Activated naive CD8-positive, alpha-beta T cell (primary cell): ENCODE results near the gene LIMK1.
"Not testable (repeated sequence)": the region's sequence is repeated elsewhere in the genome, so short reads cannot be mapped to it uniquely, and the experiment has no call there.

ENCODE experiments used
- H3K27ac Mint-ChIP-seq: one replicate; pipeline ENCODE4 v1.8.0; 2021; ENCODE audit warnings: mixed read lengths
- H3K27me3 Mint-ChIP-seq: one replicate; pipeline ENCODE4 v1.8.0; 2021; ENCODE audit warnings: mixed read lengths
- H3K36me3 Mint-ChIP-seq: one replicate; pipeline ENCODE4 v1.8.0; 2021; ENCODE audit warnings: mixed read lengths
- H3K4me1 Mint-ChIP-seq: one replicate; pipeline ENCODE4 v1.8.0; 2021; ENCODE audit warnings: low read depth, mixed read lengths
- H3K4me3 Mint-ChIP-seq: one replicate; pipeline ENCODE4 v1.8.0; 2021; ENCODE audit warnings: mild to moderate bottlenecking, mixed read lengths
- H3K9me3 Mint-ChIP-seq: one replicate; pipeline ENCODE4 v1.8.0; 2021; ENCODE audit warnings: low read depth, mixed read lengths

LIMK1 gene

DNA sequence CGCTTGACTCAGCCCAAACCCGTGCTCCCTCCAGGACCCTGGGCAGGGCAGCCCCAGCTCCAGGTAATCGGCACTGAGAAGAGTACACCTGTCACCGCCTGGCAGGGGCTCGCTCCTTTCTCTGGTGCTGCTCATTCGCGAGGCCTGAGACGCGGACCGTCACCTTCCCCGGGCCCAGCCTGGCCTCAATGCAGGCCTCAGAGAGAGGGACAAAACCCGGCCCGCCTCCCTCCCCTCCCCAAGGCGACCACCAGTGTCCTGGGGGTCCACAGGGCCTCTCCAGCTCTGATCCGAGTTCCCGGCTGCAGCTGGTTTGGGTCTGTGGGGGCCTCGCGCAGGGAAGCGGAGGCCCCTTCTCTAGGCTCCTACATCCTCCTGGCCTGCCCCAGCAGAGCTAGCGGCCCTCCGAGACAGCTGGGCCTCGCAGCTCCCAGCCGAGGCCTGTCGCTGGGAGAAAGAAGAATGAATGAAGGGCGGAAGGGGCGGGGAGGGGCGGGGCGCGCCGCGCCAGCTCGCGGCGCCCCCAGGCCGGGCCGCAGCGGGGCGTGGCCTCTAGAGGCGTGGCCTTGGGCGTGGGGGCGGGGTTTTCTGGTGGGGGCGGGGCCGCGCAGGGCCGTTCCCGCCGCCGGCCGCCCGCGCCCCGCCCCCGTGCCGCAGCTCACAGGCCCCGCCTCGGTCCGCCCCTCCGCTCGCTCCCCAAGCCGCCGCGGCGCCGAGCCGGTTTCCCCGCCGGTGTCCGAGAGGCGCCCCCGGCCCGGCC is at the start of gene LIMK1:
Gene LIMK1 (plus strand): TSS at position 688 of the 760 bp plus-strand sequence. CDS start 187 bp downstream, outside the sequence.
- peaks cover 12% of the 10 kb centered on the region for H3K4me1 Mint-ChIP-seq
- H3K27ac Mint-ChIP-seq = peak within 1 kb of the TSS; percentile 79
- H3K4me3 Mint-ChIP-seq = peak within 1 kb of the TSS; percentile 87
- H3K9me3 Mint-ChIP-seq = no peaks in the 10 kb centered on the region
- peaks cover 4% of the 10 kb centered on the region for H3K36me3 Mint-ChIP-seq
- H3K27me3 Mint-ChIP-seq = no peaks in the 10 kb centered on the region

DNA sequence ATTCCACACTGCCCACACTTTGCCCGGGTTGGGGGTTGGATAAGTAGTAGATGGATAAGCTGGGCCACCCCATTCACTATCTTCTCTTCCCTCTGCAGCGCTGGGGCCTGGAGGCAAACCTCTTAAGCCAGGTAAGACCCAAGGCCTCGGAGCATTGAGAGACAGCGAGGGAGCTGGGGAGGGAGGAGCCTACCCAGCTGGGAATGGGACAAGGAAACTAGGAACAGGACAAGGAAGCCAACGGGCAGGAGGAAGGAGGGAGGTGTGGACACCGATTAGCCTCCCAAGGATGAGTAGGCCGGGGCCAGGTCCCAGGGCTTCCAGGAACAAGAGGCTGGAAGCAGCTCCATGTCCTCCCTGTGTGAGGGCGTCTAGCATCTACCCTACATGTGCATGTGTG is 46.0 kb upstream of the LIMK1 start:
- H3K4me1 Mint-ChIP-seq = no peaks in the 10 kb centered on the region
- no peak overlapping the region for H3K27ac Mint-ChIP-seq
- H3K9me3 Mint-ChIP-seq = no peaks in the 10 kb centered on the region
- H3K36me3 Mint-ChIP-seq = no peaks in the 10 kb centered on the region
- H3K27me3 Mint-ChIP-seq = no peaks in the 10 kb centered on the region
- H3K4me3 Mint-ChIP-seq = no peak overlapping the region

DNA sequence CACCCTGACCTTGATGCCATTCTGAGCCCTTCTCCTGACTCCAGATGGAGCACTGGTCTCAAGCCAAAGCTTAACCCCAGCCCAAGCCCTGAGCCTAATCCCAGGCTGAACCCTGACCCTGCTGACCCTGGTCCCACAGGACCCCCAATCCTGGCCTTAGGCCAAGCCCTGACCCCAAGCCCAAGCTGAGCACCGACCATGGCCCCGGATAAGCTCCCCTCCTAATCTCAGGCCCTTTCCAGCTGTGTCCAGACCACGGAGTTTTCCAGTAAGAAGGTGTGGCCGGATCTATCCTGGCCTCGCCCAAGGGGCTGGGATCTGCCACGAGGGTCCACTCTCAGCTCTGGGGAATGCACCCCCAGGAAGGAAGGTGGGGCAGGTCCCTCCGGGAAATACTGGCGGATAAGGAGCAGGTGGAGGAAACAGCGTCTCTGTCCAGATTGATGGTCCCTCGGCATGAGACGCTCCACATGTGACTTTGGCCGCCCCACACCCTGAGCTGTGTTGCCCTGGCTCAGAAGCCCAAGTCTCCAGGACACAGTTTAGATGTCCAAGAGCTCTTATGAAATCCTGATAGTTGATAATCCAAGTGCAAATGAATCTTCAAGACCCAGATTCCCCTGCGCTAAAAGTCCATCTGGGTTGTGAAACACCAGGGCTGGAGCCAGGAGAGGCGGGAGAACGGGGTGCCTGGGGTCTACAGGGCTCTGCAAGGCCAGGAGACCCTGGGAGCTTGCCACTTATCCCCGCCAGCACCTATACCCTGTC is 45.2 kb upstream of the LIMK1 start:
- no peaks in the 10 kb centered on the region for H3K4me1 Mint-ChIP-seq
- no peak overlapping the region for H3K27ac Mint-ChIP-seq
- H3K9me3 Mint-ChIP-seq = no peaks in the 10 kb centered on the region
- H3K36me3 Mint-ChIP-seq = no peaks in the 10 kb centered on the region
- no peaks in the 10 kb centered on the region for H3K27me3 Mint-ChIP-seq
- H3K4me3 Mint-ChIP-seq = no peak overlapping the region

DNA sequence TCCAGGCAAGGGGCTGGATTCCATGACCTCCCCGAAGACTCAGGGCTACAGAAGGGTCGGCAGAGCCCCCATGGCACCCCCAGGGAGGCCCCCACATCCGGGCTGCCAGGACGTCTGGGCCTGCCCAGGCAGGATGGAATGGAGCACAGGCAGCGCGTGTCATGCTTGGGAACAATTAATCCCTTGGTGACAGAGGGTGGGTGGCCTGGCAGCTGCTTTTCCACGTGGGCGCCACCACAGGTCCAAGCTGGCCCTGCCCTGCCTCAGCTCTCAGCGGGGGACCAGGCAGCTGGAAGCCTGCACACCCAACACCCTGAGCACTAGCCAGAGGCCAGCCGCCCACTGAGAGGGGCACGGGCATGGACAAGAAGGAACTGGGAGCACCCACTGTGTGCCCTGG is 44.3 kb upstream of the LIMK1 start:
- H3K27me3 Mint-ChIP-seq = no peaks in the 10 kb centered on the region
- H3K9me3 Mint-ChIP-seq = no peaks in the 10 kb centered on the region
- H3K4me1 Mint-ChIP-seq = no peaks in the 10 kb centered on the region
- no peak overlapping the region for H3K27ac Mint-ChIP-seq
- no peak overlapping the region for H3K4me3 Mint-ChIP-seq
- H3K36me3 Mint-ChIP-seq = no peaks in the 10 kb centered on the region

DNA sequence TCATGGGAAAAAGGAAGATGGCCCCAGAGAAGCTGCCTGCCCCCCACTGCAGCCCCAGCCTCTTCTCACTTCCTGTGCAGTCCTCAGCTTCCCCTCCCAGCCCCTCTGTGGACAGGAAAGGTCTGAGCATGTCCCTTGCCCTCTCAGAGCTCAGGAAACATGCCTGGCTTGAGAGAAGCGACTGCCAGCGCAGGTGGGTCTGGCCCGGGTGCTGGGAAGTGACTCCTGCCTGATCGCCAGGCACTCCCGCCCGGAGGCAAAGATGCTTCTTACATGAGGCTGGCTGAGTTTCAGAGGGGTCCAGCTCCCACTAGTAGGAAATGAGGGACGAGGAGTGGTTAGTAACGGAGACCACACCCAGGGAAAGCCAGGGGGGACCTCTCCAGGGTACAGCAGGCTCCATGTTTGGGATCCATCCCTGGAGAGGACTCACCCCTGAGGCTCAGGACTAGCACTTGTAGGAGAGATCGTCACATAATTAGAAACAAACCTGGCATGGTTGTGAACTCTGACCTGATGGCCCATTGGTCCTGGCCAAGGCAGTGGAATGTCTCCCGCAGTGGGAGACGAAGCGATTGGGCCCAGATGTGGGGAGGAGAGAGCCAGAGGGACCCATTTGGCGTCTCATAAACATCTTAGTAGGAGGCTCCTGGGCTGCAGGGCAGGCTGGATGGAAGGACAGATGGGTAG is 43.4 kb upstream of the LIMK1 start:
- no peaks in the 10 kb centered on the region for H3K9me3 Mint-ChIP-seq
- no peak overlapping the region for H3K4me3 Mint-ChIP-seq
- H3K27me3 Mint-ChIP-seq = no peaks in the 10 kb centered on the region
- H3K27ac Mint-ChIP-seq = no peak overlapping the region
- no peaks in the 10 kb centered on the region for H3K36me3 Mint-ChIP-seq
- no peaks in the 10 kb centered on the region for H3K4me1 Mint-ChIP-seq

DNA sequence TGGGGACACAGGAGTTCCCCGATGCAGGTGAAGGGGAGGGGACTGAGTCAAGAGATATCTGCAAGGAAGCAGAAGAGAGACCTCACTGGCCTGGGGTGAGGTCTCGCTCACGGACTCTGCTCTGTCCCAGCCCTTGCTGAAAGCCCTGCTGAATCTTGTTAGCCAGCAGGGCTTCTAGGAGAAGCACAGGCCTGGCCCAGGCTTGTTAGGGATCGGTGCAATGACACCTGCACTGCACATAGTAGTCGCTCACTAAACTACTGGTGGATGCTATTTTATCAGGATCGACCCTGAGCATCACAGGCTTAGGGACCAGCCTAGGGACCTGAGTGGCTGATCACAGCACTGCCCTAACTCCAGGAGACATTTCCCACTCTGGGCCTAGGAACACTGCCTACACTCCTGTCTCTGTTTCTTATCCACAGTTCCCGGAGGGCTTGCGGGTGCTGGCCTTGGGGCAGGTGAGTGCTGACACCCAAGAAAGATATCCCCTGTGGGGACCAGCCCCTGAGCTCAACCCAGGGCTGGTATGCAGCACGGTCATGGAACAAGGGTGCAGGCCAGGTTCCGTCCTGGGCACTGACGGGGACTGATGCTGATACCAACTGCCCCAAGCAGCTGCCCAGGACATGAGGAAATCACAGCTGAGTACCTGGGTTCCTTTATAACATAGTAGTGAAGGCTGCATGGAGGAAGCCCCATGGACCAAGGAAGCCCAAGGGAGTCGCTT is 42.6 kb upstream of the LIMK1 start:
- Mint-ChIP-seq H3K27ac (no peak overlapping the region), H3K36me3 (no peaks in the 10 kb centered on the region), H3K27me3 (no peaks in the 10 kb centered on the region), H3K4me1 (no peaks in the 10 kb centered on the region), H3K9me3 (no peaks in the 10 kb centered on the region), H3K4me3 (no peak overlapping the region)

DNA sequence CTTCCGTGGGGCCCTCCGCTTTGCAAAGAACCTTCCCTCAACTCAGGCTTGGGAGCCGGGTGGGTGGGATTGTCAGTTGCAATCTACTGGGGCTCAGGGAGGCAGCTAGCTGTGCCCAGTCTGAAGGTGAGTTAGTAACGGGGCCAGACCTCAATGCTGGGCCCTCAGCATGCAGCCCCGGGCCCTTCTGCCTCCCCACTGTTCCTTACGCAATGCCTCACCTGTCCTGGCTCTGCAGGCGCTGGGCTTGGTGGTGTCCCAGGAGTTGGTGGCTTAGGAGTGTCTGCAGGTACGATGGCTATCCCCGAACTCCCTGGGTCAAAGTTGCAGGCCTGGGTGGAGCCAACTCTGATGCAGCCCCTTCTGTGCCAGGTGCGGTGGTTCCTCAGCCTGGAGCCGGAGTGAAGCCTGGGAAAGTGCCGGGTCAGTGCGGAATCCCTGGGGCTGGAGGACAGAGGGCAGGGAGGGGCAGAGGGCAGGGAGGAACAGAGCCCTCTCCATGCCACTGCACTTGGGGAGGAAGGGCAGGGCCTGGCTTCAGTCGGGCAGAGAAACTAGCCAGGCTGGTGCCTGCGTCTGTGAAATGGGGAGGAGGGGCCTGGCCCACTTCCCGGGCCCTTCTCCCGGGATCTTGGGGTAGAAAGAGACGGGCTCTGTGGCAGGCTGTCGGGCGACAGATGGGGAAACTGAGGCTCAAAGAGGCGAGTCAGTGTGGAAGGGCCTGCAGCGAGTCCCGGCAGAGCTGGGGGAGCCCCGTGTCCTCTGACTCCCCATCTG is 40.7 kb upstream of the LIMK1 start:
- Mint-ChIP-seq H3K9me3 (no peaks in the 10 kb centered on the region), H3K4me3 (no peak overlapping the region), H3K27me3 (no peaks in the 10 kb centered on the region), H3K4me1 (no peaks in the 10 kb centered on the region), H3K36me3 (no peaks in the 10 kb centered on the region), H3K27ac (no peak overlapping the region)

DNA sequence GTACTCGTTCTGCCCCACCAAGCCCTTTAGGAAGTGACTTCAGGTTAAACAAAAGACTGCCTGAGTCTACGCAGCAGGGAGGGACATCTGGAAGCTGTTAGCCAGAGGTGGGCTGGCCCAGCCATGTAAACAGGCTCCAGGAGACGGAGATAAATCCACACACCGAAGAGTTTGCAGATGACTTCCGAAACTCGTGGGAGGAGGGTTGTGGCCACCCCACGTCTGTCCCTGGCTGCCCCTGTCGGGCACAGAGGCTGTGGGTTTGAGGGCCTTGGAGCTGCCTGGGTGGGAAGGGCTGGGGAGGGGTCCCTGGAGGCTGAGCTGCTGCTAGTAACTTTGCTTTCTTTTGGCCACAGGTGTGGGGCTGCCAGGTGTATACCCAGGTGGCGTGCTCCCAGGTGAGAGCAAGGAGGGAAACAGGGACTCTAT is 40.1 kb upstream of the LIMK1 start:
- H3K36me3 Mint-ChIP-seq = no peaks in the 10 kb centered on the region
- H3K4me1 Mint-ChIP-seq = no peaks in the 10 kb centered on the region
- no peak overlapping the region for H3K4me3 Mint-ChIP-seq
- H3K27ac Mint-ChIP-seq = no peak overlapping the region
- no peaks in the 10 kb centered on the region for H3K9me3 Mint-ChIP-seq
- H3K27me3 Mint-ChIP-seq = no peaks in the 10 kb centered on the region

DNA sequence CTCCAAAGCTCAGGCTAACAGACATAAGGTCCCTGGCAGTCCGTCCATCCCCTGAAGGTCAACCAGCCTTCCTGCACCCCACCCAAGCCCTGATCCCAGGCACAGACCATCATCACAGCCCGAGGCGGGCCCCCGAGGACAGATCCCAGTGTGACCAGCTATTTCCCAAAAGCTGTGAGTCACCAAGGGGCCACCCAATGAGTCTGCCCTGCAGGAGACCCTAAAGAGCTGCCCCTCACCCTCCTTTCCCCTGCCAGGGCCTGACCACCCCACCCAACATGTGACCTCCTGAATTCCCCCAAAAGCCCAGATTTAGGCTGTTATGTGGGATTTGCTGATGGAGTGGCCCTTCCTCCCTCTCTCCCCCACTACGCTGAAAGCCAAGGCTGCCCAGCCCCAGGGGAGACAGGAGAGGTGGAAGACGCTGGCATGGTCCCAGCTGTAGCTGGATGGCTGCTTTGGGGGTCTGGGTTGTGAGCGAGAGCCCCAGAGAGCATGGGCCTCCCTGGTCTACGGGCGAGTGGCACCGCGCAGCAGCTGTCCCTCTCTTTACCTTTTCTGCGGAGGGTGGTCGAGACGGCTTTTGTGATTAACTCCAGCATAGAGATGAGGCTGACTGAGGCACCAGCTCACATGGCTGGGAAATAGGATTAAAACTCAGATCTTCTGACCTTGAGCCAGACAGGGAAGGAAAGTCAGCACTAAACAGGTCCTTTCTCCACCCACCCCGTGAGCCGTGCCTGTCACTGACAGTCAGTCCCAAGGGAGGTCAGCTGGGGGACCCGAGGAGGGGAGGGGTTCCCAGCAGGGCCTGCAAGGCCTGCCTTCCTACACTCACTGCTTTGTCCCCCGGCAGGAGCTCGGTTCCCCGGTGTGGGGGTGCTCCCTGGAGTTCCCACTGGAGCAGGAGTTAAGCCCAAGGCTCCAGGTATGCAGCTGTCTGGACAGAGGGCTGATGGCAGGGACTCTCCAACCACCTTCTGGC is 38.9 kb upstream of the LIMK1 start:
- H3K9me3 Mint-ChIP-seq = no peaks in the 10 kb centered on the region
- no peak overlapping the region for H3K4me3 Mint-ChIP-seq
- H3K36me3 Mint-ChIP-seq = no peaks in the 10 kb centered on the region
- H3K4me1 Mint-ChIP-seq = no peaks in the 10 kb centered on the region
- no peak overlapping the region for H3K27ac Mint-ChIP-seq
- H3K27me3 Mint-ChIP-seq = no peaks in the 10 kb centered on the region

DNA sequence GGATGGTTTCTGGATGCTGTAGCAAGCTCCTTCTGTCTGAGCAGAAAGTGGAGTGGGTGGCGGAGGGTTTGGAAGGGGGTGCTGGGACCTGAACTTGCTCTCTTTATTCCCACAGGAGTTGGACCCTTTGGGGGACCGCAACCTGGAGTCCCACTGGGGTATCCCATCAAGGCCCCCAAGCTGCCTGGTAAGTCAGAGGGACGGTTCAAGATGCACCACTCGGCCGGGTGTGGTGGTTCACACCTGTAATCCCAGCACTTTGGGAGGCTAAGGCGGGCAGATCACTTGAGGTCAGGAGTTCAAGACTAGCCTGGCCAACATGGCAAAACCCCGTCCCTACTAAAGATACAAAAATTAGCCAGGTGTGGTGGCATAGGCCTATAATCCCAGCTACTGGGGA is 37.0 kb upstream of the LIMK1 start:
- H3K36me3 Mint-ChIP-seq, H3K9me3 Mint-ChIP-seq, H3K4me1 Mint-ChIP-seq, H3K27ac Mint-ChIP-seq, H3K4me3 Mint-ChIP-seq, H3K27me3 Mint-ChIP-seq: not testable (repeated sequence)

DNA sequence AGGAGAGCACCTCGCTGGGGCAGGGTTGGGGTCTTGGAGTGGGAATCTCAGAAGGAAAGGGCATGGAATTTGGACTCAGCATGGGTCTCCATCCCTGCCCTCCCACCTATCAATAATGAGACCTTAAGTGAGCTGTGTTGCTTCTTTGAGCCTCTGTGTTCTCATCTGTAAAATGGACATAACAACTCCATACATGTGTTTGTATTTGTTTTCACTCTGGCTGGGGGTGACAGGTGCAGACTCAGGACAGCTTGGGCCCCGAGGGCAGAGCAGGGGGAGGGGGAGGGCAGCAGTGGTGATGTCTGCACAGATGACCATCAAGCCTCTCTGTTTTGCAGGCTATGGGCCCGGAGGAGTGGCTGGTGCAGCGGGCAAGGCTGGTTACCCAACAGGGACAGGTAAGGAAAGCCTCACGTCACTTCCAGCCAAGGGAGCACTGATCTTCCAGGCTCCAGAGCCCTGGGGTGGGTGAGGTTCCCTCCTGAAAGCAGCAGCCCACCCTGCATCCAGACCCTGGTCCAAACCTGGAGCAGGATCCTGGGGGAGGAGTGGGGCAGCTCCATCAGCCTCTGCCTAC is 35.7 kb upstream of the LIMK1 start:
- no peak overlapping the region for H3K4me3 Mint-ChIP-seq
- no peaks in the 10 kb centered on the region for H3K4me1 Mint-ChIP-seq
- no peaks in the 10 kb centered on the region for H3K9me3 Mint-ChIP-seq
- no peaks in the 10 kb centered on the region for H3K27me3 Mint-ChIP-seq
- H3K36me3 Mint-ChIP-seq = no peaks in the 10 kb centered on the region
- H3K27ac Mint-ChIP-seq = no peak overlapping the region

DNA sequence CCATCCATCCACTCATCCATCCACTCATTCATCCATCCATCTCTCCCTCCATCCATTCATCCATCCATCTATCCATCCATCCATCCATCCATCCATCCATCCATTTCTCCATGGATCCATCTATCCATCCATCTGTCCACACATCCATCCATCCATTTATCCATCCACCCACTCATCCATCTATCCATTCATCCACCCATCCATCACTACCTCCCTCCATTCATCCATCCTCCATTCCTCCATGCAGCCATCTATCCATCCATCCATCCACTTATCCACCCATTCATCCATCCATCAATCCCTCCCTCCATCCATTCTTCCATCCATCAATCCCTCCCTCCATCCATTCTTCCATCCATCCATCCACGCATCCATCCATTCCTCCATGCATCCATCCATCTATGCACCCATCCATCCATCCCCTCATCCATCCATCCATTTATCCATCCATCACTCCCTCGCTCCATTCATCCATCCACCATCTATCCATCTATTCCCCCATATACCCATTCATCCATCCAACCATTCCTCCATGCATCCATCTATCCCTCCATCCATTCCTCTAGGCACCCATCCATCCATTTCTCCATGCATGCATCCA is 34.5 kb upstream of the LIMK1 start:
- Mint-ChIP-seq H3K27me3 (no peaks in the 10 kb centered on the region), H3K4me1 (no peaks in the 10 kb centered on the region), H3K27ac (no peak overlapping the region), H3K36me3 (no peaks in the 10 kb centered on the region), H3K9me3 (no peaks in the 10 kb centered on the region), H3K4me3 (no peak overlapping the region)
